Neural cell (in vitro differentiated cells): Measurements from ENCODE around the gene TSACC.

Experiments used
- CTCF ChIP-seq: fragments of 450-650 bp; IDR thresholded peaks from 2 replicates; pipeline ENCODE4 v1.5.1; 2014; ENCODE audit warnings: antibody characterized with exemption, mild to moderate bottlenecking, moderate library complexity; ENCODE audit not compliant: poor library complexity, severe bottlenecking
- EP300 ChIP-seq: fragments of 450-650 bp; conservative IDR thresholded peaks from 2 replicates; pipeline ENCODE4 v1.6.1; 2014; ENCODE audit warnings: antibody characterized with exemption, mild to moderate bottlenecking, moderate library complexity; ENCODE audit not compliant: poor library complexity, severe bottlenecking
- EZH2 ChIP-seq: fragments of 200-600, 300-800 bp; shearing (Covaris generic), sonication (generic); IDR thresholded peaks from 2 replicates; pipeline ENCODE4 v1.6.1; 2014; ENCODE audit warnings: antibody characterized with exemption, low read length, borderline replicate concordance, mild to moderate bottlenecking; ENCODE audit not compliant: insufficient read depth, poor library complexity, severe bottlenecking
- POLR2AphosphoS5 ChIP-seq: IDR thresholded peaks from 2 replicates; pipeline ENCODE4 v1.6.1; 2012
- RAD21 ChIP-seq: fragments of 450-650 bp; conservative IDR thresholded peaks from 2 replicates; pipeline ENCODE4 v1.6.1; 2014; ENCODE audit warnings: antibody characterized with exemption, mild to moderate bottlenecking, moderate library complexity

GRCh38 chr1:156367383-156368156 lies 29.2 kb downstream of the TSACC start:
- TF ChIP-seq CTCF, result no peak
- TF ChIP-seq EP300, result no peak
- TF ChIP-seq POLR2AphosphoS5, result no peak
- no peak for TF ChIP-seq RAD21
- no peak for TF ChIP-seq EZH2
